CD4-positive, CD25-positive, alpha-beta regulatory T cell (primary cell): ENCODE measurements around the gene ZKSCAN8. TPM values are rescaled to one million over a fixed set of nuclear protein-coding genes. Genes with fewer than 3 reads are reported as not detected.

Experiments
- ATAC-seq, 2 donors: fragments of 150-1000 bp; cut with Tn5 transposase; one replicate each; pipeline ENCODE4 v1.10.0; 2021; ENCODE audit warnings: low read depth in 2 of 2, moderate number of reproducible peaks in 2 of 2, moderate library complexity in 1 of 2
- DNase-seq, 3 donors: peaks; one replicate each; pipeline versions ENCODE4 v3.0.0 to v3.0.0-alpha.2; 2012 to 2022; ENCODE audit warnings: mixed read lengths in 1 of 3
- H3K27ac ChIP-seq: one replicate; pipeline ENCODE4 v1.7.0; 2013; ENCODE audit warnings: mild to moderate bottlenecking, low read length; ENCODE audit not compliant: insufficient read depth, poor library complexity, severe bottlenecking
- H3K27me3 ChIP-seq: one replicate; pipeline ENCODE4 v1.7.0; 2013; ENCODE audit warnings: low read length; ENCODE audit not compliant: control insufficient read depth, insufficient read depth
- H3K36me3 ChIP-seq: one replicate; pipeline ENCODE4 v1.7.0; 2013; ENCODE audit warnings: mild to moderate bottlenecking, low read length, moderate library complexity; ENCODE audit not compliant: control insufficient read depth, insufficient read depth
- H3K4me1 ChIP-seq: 2 replicates; pipeline ENCODE4 v1.7.0; 2013; ENCODE audit warnings: mild to moderate bottlenecking, low read length; ENCODE audit not compliant: insufficient read depth, control insufficient read depth, poor library complexity, severe bottlenecking
- H3K4me3 ChIP-seq: one replicate; pipeline ENCODE4 v1.7.0; 2013; ENCODE audit warnings: low read depth, mild to moderate bottlenecking, low read length, moderate library complexity
- H3K9me3 ChIP-seq, 2 experiments: 1 replicate in 1 of 2; 2 replicates in 1 of 2; pipeline ENCODE4 v1.7.0; 2013; ENCODE audit warnings: low read length in 2 of 2, mild to moderate bottlenecking in 1 of 2, moderate library complexity in 1 of 2; ENCODE audit not compliant: control insufficient read depth in 2 of 2
- H3K27ac Mint-ChIP-seq, 3 donors: one replicate each; pipeline ENCODE4 v1.8.0; 2020 to 2022; ENCODE audit warnings: mild to moderate bottlenecking in 3 of 3, mixed read lengths in 3 of 3, moderate library complexity in 2 of 3
- H3K27me3 Mint-ChIP-seq: one replicate; pipeline ENCODE4 v1.8.0; 2022; ENCODE audit warnings: mild to moderate bottlenecking, mixed read lengths
- H3K36me3 Mint-ChIP-seq: one replicate; pipeline ENCODE4 v1.8.0; 2020; ENCODE audit warnings: mixed read lengths
- H3K4me1 Mint-ChIP-seq, 4 donors: one replicate each; pipeline ENCODE4 v1.8.0; 2020 to 2022; ENCODE audit warnings: mixed read lengths in 4 of 4, mild to moderate bottlenecking in 1 of 4
- H3K4me3 Mint-ChIP-seq, 4 donors: one replicate each; pipeline ENCODE4 v1.8.0; 2020 to 2022; ENCODE audit warnings: mild to moderate bottlenecking in 4 of 4, mixed read lengths in 4 of 4, moderate library complexity in 3 of 4
- H3K9me3 Mint-ChIP-seq, 7 donors: one replicate each; pipeline ENCODE4 v1.8.0; 2020 to 2022; ENCODE audit warnings: mixed read lengths in 7 of 7, mild to moderate bottlenecking in 3 of 7, moderate library complexity in 2 of 7
- polyA plus RNA-seq, 4 donors: library from polyadenylated mRNA; unstranded; fragments of 300-500 nt; fragmentation: Illumina TruSeq; gene quantifications; one replicate each; pipeline ENCODE4 v1.2.3, GENCODE V29; 2021
- total RNA-seq: library from RNA; stranded (reverse); gene quantifications from one replicate; pipeline ENCODE4 v1.2.3, GENCODE V29; 2022

ZKSCAN8 gene
- total and polyA plus RNA-seq, 5 donors from 2014 or later, result 0.78 to 27.4 (median 1.6) TPM

DNA sequence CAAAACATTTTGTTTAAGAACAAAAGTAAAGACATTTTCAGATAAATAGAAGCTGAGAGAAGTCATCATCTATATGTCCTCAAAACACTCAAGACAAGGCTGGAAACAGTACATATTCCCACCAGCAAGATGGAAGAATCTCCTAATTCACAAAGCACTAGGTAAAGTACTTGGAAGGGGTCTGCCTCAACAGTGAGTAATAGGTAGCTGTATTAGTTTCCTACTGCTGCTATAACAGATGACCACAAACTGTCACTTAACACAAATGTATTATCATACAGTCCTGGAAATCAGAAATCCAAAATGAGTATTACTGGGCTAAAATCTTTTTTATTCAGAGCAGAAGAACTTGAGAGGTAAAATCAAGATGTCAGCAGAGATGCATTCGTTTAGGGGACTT, 40.6 kb downstream of the ZKSCAN8 start:
- no peak overlapping the region for H3K27ac ChIP-seq
- Mint-ChIP-seq H3K27me3 (peaks cover 21% of the 10 kb centered on the region), H3K9me3 (peaks cover 5 to 29% (median 8%) of the 10 kb centered on the region in 7 donors), H3K36me3 (no peaks in the 10 kb centered on the region), H3K27ac (no peak overlapping the region), H3K4me1 (no peaks in the 10 kb centered on the region), H3K4me3 (no peak overlapping the region)
- H3K27me3 ChIP-seq, result peaks cover 8% of the 10 kb centered on the region
- ATAC-seq, result no peak
- H3K9me3 ChIP-seq, result peaks cover 4 to 11% of the 10 kb centered on the region in 2 experiments
- no peak overlapping the region for H3K4me3 ChIP-seq
- no peaks in the 10 kb centered on the region for H3K36me3 ChIP-seq
- no peaks in the 10 kb centered on the region for H3K4me1 ChIP-seq
- no peak for DNase-seq

DNA sequence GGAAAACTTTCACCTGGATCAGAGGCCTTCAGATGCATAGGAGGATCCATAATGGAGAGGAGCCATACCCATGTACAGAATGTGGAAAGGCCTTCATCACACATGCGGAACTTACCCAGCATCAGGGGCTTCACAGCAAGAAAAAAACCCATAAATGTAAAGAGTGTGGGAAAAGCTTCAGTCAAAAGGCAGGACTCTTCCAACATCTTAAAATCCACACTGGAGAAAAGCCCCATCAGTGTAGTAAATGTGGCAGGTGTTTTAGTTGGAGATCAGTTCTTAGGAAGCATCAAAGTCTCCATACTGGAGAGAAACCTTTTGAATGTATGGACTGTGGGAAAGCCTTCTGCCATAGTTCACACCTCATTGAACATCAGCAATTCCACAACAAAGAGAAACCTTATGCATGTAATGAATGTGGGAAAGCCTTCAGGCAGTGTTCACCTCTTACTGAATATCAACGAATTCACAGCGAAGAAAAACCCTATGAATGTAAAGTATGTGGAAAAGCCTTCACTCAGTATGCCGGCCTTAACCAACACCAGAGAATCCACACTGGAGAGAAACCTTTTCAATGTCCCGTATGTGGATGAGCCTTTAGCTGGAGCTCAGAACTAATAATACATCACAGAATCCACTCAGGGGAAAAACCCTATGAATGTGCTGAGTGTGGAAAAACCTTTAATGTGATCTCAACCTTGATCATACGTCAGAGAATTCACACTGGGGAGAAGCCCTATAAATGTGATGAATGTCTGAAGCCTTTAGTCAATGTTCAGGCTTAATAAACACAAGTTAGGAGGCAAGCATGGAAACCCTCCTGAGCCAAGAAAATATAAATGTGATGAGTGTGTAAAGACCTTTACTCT, 46.7 kb downstream of the ZKSCAN8 start:
- Mint-ChIP-seq H3K4me3 (no peak overlapping the region), H3K9me3 (peaks cover 4 to 73% (median 17%) of the 10 kb centered on the region in 7 donors), H3K27me3 (peaks cover 11% of the 10 kb centered on the region), H3K36me3 (peaks cover 5% of the 10 kb centered on the region), H3K4me1 (no peaks in the 10 kb centered on the region), H3K27ac (no peak overlapping the region)
- Histone ChIP-seq H3K4me3 (no peak overlapping the region), H3K4me1 (no peaks in the 10 kb centered on the region), H3K27ac (no peak overlapping the region), H3K27me3 (peaks cover 4% of the 10 kb centered on the region), H3K9me3 (peaks cover 41 to 42% of the 10 kb centered on the region in 2 experiments), H3K36me3 (no peaks in the 10 kb centered on the region)
- ATAC-seq (no peak), DNase-seq (no peak)

DNA sequence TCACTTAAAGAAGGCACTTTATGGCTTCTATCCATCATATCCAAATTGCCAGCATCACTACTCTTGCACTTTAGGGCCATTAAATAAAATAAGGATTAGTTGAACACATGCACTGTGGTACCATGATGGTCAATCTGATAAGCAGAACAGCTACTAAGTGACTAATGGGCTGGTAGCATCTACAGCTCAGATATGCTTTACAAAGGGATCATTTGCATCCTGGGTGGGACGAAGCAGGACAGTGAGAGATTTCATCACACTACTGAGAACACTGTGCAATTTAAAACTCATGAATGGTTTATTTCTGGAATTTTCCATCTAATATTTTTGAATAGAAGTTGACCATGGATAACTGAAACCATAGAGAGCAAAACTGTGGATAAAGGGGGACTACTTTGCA, 58.3 kb downstream of the ZKSCAN8 start:
- H3K27me3 Mint-ChIP-seq, result peaks cover 21% of the 10 kb centered on the region
- peaks cover 6 to 13% (median 10%) of the 10 kb centered on the region in 4 donors for H3K4me1 Mint-ChIP-seq
- H3K27ac Mint-ChIP-seq, result no peak overlapping the region
- H3K4me3 Mint-ChIP-seq, result no peak overlapping the region
- Histone ChIP-seq H3K27me3 (peaks cover 41% of the 10 kb centered on the region), H3K4me3 (no peak overlapping the region), H3K9me3 (peaks cover 26 to 43% of the 10 kb centered on the region in 2 experiments), H3K4me1 (peaks cover 7% of the 10 kb centered on the region), H3K27ac (no peak overlapping the region), H3K36me3 (no peaks in the 10 kb centered on the region)
- H3K9me3 Mint-ChIP-seq, result peaks cover 6 to 36% (median 18%) of the 10 kb centered on the region in 7 donors
- ATAC-seq (no peak), DNase-seq (no peak)
- H3K36me3 Mint-ChIP-seq, result no peaks in the 10 kb centered on the region

DNA sequence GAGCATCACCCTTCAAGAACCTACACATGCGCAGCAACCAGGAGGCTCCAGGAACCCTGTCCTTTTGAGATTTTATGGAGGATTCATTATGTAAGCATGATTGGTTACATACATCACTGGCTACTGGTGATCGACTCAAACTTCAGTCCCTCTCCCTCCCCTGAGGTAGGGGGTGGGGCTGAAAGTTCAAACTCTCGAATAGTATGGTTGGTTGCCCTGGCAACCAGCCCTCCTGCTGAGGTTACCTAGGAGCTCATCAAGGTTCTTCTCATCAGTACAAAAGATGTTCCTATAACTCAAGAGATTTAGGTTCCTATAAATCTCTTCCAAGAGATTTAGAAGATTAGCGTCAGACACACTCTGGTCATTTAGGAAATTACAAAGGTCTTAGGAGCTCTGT, 61.5 kb downstream of the ZKSCAN8 start:
- peaks cover 4% of the 10 kb centered on the region for H3K36me3 Mint-ChIP-seq
- no peak overlapping the region for H3K27ac Mint-ChIP-seq
- Histone ChIP-seq H3K4me3 (no peak overlapping the region), H3K27me3 (peaks cover 53% of the 10 kb centered on the region), H3K4me1 (peaks cover 16% of the 10 kb centered on the region), H3K9me3 (peaks cover 26 to 43% of the 10 kb centered on the region in 2 experiments), H3K36me3 (no peaks in the 10 kb centered on the region), H3K27ac (no peak overlapping the region)
- H3K27me3 Mint-ChIP-seq, result peaks cover 53% of the 10 kb centered on the region
- peaks cover 5 to 25% (median 17%) of the 10 kb centered on the region in 7 donors for H3K9me3 Mint-ChIP-seq
- no peak overlapping the region for H3K4me3 Mint-ChIP-seq
- DNase-seq, result no peak
- no peak for ATAC-seq
- peaks cover 11 to 25% (median 19%) of the 10 kb centered on the region in 4 donors for H3K4me1 Mint-ChIP-seq

DNA sequence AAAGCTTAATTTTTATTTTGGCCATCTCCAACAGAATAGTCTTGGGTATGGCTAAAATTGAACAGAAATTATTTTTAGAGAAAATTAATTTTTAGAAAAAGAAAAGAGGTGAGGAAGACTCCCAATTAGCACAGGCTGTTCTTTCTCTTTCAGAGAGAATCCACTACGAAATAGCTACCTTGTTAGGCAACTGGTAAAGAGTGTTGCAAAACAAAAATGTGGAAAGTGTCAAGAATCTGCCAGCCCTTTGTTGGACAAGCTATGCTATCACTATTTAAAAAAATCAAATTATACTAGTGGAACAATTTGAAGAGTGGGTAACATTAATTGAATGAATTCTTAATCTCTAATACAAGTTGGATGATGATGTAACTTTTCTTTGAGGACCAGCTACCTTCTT, 64.2 kb downstream of the ZKSCAN8 start:
- Histone ChIP-seq H3K27ac (no peak overlapping the region), H3K4me3 (no peak overlapping the region), H3K36me3 (no peaks in the 10 kb centered on the region), H3K27me3 (peaks cover 60% of the 10 kb centered on the region), H3K4me1 (peaks cover 16% of the 10 kb centered on the region), H3K9me3 (peaks cover 26 to 41% of the 10 kb centered on the region in 2 experiments)
- peaks cover 4% of the 10 kb centered on the region for H3K36me3 Mint-ChIP-seq
- ATAC-seq, result no peak
- peaks cover 60% of the 10 kb centered on the region for H3K27me3 Mint-ChIP-seq
- no peak overlapping the region for H3K27ac Mint-ChIP-seq
- peaks cover 11 to 28% (median 26%) of the 10 kb centered on the region in 4 donors for H3K4me1 Mint-ChIP-seq
- no peak overlapping the region for H3K4me3 Mint-ChIP-seq
- peaks cover 3 to 23% (median 12%) of the 10 kb centered on the region in 7 donors for H3K9me3 Mint-ChIP-seq
- no peak for DNase-seq

DNA sequence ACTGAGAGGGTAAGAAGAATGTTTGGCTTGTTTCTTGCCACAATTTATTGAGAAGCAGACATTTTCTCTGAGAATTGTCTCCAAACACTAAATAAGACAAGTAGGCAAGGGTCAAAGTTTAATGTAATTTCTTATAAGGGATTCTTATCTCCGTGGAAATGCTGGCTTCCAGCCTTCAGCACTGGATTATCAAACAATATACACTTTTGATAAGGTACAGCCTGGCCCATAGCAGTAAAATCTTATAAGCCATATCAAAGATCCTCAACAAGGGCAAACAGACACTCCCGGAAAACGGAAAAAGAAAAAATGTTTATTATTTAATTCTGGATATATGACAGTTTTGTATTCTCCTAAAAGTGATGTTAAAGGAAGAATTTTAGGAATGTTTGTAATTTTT, 64.8 kb downstream of the ZKSCAN8 start:
- Mint-ChIP-seq H3K36me3 (peaks cover 4% of the 10 kb centered on the region), H3K4me3 (no peak overlapping the region), H3K4me1 (peaks cover 11 to 26% (median 26%) of the 10 kb centered on the region in 4 donors), H3K27me3 (peaks cover 66% of the 10 kb centered on the region), H3K9me3 (peaks cover 3 to 23% (median 12%) of the 10 kb centered on the region in 7 donors), H3K27ac (peak overlapping the region in 1 of 3 donors; percentile 61)
- H3K27me3 ChIP-seq, result peaks cover 60% of the 10 kb centered on the region
- DNase-seq (no peak), ATAC-seq (no peak)
- H3K4me3 ChIP-seq, result no peak overlapping the region
- peaks cover 26 to 41% of the 10 kb centered on the region in 2 experiments for H3K9me3 ChIP-seq
- H3K36me3 ChIP-seq, result no peaks in the 10 kb centered on the region
- no peak overlapping the region for H3K27ac ChIP-seq
- peaks cover 16% of the 10 kb centered on the region for H3K4me1 ChIP-seq

DNA sequence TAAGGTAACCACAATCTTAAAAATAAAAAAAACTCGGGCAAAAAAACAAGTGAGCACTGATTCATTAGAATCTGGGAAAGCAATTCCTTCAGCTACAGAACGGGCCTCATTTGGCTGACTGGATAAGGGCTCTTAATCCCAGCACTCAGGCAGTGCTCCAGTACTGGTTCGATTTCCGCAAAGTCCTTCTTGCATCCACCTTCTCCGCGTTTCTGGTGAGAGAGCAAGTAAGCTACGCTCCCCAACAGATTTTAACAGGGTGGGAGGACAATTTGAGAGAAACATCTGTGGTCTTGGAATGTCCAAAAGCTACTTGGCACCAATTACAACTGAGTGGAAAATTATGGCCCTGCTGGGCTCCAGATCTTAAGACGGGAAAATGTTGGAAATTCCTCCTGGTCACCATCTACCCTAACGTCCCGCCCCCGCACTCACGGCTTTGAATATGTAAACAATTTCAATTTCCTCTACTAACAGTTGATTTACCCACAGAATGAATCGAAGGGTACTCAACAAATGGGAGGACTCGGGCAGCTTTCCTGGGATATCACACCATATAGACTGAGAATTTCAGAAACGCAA, 65.3 kb downstream of the ZKSCAN8 start:
- DNase-seq, result no peak
- H3K4me3 Mint-ChIP-seq, result peak overlapping the region in 2 of 4 donors; percentile 24 to 75
- no peak overlapping the region for H3K27ac ChIP-seq
- peaks cover 19% of the 10 kb centered on the region for H3K4me1 ChIP-seq
- H3K4me3 ChIP-seq, result no peak overlapping the region
- H3K9me3 Mint-ChIP-seq, result peaks cover 3 to 23% (median 12%) of the 10 kb centered on the region in 7 donors
- H3K9me3 ChIP-seq, result peaks cover 26 to 41% of the 10 kb centered on the region in 2 experiments
- no peak overlapping the region for H3K27ac Mint-ChIP-seq
- no peak for ATAC-seq
- H3K27me3 Mint-ChIP-seq, result peaks cover 71% of the 10 kb centered on the region
- peaks cover 13 to 27% (median 26%) of the 10 kb centered on the region in 4 donors for H3K4me1 Mint-ChIP-seq
- H3K36me3 Mint-ChIP-seq, result peaks cover 4% of the 10 kb centered on the region
- no peaks in the 10 kb centered on the region for H3K36me3 ChIP-seq
- H3K27me3 ChIP-seq, result peaks cover 62% of the 10 kb centered on the region
